Stimulated activated CD4-positive, alpha-beta T cell treated with anti-CD3 and anti-CD28 coated beads, TNF-alpha, amount 100 ng/mL, for 24 hours (primary cell): Measurements from ENCODE around the gene MYCBP2.

Experiments
- DNase-seq, 3 experiments: peaks; one replicate each; pipeline ENCODE4 v3.0.0-alpha.2; 2020; ENCODE audit warnings: low read depth in 3 of 3

The MYCBP2 gene

GRCh38 chr13:77105051-77105450 lies 221.8 kb downstream of the MYCBP2 start:
- no peak for DNase-seq

- no peak for DNase-seq
Observed at GRCh38 chr13:77099415-77099814, 227.5 kb downstream of the MYCBP2 start.

- no peak for DNase-seq
Observed at GRCh38 chr13:77095288-77095687, 231.6 kb downstream of the MYCBP2 start.

DNA sequence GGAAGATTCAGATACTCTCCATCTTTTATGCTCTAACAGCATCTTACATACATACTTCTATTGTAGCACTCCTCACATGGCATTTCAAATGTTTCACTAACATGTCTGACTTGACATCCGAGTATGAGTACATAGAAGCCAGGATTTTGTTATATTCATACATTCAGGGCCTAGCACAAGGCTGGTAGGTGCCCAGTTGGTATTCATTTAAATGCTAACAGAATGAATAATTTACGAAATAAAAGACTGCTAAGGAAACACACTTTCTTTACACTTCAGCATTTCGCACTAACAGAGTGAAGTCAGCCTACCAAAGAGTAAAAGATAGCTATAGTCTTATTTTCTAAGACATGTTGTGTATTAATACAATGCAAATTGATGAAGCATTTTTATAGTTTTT lies 232.1 kb downstream of the MYCBP2 start:
- no peak for DNase-seq

DNA sequence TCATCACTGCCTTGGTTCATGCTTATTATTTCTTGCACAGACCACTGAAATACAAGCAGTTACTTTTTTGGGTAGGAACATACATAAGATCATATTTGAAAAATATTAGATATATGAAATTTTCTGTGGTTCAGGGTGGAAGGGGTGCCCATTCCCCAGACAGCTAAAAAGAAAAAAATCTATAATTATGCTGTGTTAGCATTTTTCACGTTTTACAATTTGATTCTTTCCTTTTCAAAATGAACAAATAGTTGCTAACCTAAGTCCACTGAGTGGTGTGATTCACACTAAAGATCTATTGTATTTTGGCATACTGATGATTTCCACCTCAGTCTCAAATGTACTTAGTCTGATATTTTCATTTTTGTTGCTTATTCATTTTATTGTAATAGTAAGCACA lies 233.2 kb downstream of the MYCBP2 start:
- DNase-seq, result no peak

DNA sequence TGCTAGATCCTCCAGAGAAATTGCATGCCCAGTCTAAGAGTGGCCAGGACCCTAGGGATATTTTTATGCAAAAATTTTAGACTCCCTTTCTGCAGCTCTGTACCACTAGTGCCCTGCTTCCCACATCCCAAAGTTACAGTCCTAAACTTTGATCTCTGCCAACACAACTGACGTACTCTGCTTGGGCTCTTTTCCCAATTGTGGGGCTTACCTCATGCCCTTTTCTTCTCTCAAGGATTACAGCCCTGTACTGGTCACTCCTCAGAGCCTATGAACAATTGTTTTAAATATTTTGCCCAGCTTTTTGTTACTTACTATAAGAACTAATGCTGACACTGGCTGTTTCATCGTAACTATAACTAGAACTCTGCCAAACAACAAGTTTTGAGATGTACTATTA lies 242.1 kb downstream of the MYCBP2 start:
- no peak for DNase-seq

DNA sequence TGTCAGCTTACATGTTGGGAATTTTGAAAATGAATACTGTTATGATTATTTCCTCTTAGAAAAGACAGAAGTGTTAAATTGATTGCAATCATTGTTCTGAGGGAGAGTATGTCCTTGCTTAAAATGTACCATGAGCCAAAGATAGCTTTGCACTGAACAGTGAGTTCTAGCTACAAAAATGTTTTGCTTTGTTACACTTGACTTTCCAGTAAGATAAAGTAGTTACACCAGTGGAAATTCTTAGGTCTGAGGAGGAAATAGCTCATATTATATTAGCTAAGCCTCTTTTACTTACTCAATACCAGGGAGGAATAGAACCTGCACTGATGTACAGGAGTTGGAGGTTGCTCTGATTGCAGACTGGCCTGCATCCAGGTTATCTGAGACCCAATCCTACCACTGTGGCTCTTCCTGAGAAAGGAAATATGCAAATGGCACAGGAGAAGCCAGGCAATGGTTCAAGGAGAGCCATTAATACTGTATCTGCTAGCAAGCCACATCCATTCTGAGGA lies 246.9 kb downstream of the MYCBP2 start:
- no peak for DNase-seq

GRCh38 chr13:77067519-77067918 lies 259.4 kb downstream of the MYCBP2 start:
- no peak for DNase-seq

DNA sequence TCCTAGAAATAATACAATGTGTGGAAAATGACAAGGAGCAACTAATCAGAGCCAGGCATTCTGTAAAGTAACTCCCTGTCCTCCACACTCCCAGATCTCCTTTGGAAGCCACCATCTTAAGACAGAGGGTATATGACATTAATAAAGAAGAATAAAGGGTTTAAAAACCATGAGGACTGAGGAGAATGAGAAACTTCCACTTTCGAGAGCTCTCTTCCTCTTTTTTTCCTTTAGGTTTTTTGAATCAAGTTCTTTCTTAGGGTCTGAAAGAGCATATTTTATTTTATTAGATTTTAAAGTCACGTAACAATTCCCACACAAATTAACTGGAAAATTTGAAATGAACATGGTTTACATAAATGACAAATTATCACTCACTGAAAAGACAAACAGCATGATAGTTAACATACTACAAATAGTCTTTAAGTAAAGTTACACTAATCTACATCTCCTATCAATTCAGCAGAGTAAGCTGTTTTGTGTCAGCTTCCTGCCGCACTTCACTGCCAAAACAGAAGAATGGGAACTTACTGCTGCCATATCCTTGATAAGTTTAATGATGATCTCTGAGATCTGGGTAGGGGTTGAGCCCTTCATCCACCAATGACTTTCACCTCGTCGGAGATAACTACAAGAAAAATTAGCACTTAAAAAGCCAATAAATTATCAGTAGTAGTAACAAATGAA lies 261.3 kb downstream of the MYCBP2 start:
- DNase-seq, result no peak

GRCh38 chr13:77062097-77062496 lies 264.8 kb downstream of the MYCBP2 start:
- DNase-seq, result no peak

- no peak for DNase-seq
Observed at GRCh38 chr13:77061362-77061761, 265.5 kb downstream of the MYCBP2 start.

- no peak for DNase-seq
Observed at GRCh38 chr13:77056886-77057285, 270.0 kb downstream of the MYCBP2 start.

DNA sequence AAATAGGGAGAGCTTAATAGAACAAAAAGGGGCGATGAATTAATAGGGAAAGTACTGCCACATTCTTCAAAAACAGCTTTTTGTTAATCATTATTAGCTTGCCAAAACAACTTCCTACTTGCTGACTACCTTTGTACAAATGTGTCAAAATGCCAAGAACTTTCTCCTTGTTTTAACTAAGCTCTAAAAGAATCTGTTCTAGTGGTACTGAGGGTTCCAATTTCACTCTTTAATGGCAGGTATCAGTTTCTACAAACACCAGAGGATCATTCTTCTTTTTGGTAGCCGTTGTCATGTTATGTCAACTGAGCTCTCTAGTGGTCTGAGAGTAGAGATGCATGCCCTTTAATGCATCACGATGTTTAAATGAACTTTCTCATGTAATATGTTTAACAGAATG lies 270.5 kb downstream of the MYCBP2 start:
- no peak for DNase-seq

GRCh38 chr13:77055158-77055557 lies 271.7 kb downstream of the MYCBP2 start:
- no peak for DNase-seq

- no peak for DNase-seq
Observed at GRCh38 chr13:77053192-77053591, 273.7 kb downstream of the MYCBP2 start.

DNA sequence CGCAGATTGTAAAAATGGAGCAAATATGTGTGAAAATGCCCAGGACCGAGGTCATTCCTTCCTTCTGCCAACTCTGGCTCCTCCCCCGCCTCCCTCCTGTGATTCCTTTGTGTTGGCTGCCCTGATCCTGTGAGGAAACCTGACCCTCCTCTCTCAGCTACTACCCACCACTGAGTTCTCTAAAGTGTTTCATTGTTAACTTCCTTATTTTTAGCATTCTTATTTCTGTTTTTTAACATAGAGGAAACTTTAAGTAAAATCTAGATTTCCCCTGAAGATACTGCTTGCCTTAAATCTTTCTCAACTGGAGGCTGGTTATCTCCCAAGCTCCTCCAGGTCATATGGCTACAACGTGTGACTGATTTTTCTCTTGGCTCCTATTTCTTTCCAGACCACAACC lies 278.2 kb downstream of the MYCBP2 start:
- DNase-seq, result no peak

GRCh38 chr13:77047649-77048343 lies 279.1 kb downstream of the MYCBP2 start:
- no peak for DNase-seq

DNA sequence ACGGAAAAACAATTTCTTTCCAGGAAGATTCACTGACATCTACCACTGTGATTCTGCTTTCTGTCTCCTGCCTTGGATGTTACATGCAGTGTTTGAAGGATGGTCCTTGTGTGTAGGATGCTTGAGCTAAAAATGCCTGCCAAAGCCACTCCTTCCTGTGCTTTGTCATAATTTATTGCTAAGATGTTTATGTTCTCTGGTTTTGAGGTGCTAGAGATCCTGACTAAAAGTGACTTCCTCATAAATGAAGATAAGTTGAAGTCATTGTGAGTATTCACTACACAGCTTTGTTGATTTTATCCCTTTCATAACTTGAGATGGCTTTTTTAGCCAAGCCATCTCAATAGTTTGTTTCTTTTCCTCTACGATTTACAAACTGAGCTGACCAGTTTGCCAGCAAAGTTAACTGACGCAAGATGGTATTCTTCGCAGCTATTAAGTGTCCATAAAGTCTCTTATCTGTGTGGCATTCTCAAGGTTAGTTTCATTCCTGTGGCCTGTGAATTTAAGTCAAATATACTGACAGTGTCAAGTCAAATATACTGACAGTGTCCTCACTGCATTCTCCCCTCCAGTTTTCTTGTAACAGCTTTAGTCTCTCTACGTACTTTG lies 284.2 kb downstream of the MYCBP2 start:
- no peak for DNase-seq

DNA sequence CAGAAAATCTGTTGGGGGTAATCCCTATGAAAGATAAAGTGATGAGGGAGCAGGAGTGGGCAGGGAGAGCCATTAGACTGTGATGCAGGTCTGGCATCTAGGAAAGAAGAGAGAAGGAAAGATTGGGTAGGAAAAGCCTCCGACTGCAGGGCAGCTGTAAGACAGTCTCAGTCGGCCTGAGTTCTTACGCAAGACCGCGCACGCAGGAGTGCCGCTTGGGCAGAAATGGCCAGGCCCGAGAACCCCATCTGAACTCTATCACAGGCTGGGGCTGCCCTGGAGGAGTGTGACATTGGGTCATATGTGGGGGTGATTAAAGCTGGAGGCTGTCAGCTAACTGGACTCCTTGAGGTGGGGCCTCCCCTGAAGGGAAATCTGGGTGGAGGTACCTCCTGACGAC lies 286.1 kb downstream of the MYCBP2 start:
- DNase-seq, result no peak

DNA sequence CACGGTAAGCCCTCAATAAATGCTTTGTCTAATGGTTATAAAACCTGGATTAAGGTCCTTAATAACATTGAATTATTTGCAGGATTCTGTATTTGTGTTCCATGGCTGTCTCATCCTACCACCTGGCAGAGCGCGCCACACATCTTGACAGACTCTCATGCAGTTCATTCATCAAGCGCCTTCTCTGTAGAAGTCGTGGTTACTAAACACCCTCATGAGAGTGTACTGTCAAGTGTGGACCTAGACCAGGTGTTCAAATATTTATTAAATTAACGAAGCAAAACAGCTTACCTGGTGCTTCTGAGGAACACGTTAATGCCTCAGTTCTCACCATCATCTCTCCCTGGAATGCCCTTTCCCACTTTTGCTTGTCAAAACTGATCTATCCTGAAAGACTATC lies 286.8 kb downstream of the MYCBP2 start:
- DNase-seq, result no peak

DNA sequence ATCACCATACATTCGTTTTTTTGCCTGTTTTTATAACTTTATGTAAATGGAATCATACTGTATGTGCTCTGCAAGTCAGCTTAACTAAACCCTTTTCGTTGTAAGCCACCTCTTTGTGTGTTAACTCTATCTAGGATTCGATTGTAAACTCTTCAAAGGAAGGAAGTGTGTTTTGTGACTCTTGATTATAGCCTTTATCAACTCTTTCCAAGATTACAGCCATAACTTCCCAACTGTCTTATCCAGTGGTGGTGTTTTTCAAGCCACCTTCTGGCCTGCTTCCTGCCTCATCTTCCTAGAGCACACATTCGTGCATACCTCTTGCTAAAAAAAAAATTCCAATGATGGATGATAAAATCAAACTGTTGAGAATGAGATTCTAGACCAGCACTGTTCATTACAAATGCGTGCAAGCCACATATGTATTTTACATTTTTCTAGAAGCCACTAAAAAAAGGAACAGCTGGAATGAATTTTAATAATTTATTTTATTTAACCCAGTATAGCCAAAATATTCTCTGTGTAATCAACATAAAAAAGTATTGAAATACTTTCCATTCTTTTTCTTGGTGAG lies 287.9 kb downstream of the MYCBP2 start:
- no peak for DNase-seq

- no peak for DNase-seq
Observed at GRCh38 chr13:77036279-77036678, 290.6 kb downstream of the MYCBP2 start.

DNA sequence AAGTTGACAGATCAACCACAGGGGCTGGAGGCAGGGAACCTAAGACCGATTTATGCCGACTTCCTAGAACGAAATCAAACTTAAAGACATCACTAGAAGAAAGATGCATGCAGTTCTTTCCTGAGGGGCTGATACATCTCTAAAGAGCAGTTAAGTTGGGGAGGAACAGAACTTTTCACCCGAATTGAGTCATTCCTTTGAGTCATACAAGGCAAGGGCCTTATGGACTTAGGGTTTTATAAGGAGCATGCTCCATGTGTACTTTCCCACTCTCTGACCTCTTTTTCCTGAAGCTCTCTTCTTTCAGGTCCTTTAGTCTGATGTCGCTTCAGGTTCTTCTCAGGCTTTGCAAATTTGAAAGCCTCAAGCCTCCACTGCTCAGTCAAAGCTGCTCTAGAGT lies 292.0 kb downstream of the MYCBP2 start:
- DNase-seq, result no peak
